Mesenchymal stem cell (in vitro differentiated cells and primary cell): ENCODE data around the gene PEX10.

Experiments used
- DNase-seq: peaks from one replicate; pipeline ENCODE4 v3.0.0-alpha.2; 2013
- H2AFZ ChIP-seq: one replicate; pipeline ENCODE4 v1.6.1; 2013; ENCODE audit warnings: low read depth, mild to moderate bottlenecking, control low read depth, inconsistent platforms, low read length, moderate library complexity
- H2AK5ac ChIP-seq: 2 replicates; pipeline ENCODE4 v1.6.1; 2013; ENCODE audit warnings: low read length, moderate library complexity, mild to moderate bottlenecking, inconsistent platforms; ENCODE audit not compliant: severe bottlenecking
- H2BK120ac ChIP-seq: one replicate; pipeline ENCODE4 v1.6.1; 2013; ENCODE audit warnings: low read depth, mild to moderate bottlenecking, inconsistent platforms, low read length, moderate library complexity
- H2BK12ac ChIP-seq, 2 experiments: one replicate each; pipeline ENCODE4 v1.6.1; 2013; ENCODE audit warnings: inconsistent platforms in 2 of 2, low read length in 2 of 2, mild to moderate bottlenecking in 2 of 2, moderate library complexity in 2 of 2, control low read depth in 1 of 2
- H2BK15ac ChIP-seq: one replicate; pipeline ENCODE4 v1.6.1; 2013; ENCODE audit warnings: mild to moderate bottlenecking, low read depth, inconsistent platforms; ENCODE audit not compliant: poor library complexity, severe bottlenecking
- H2BK5ac ChIP-seq: 2 replicates; pipeline ENCODE4 v1.6.1; 2013; ENCODE audit warnings: low read depth, mild to moderate bottlenecking, low read length, control low read depth, inconsistent platforms; ENCODE audit not compliant: poor library complexity, severe bottlenecking
- H3K14ac ChIP-seq, 2 experiments: one replicate each; pipeline ENCODE4 v1.6.1; 2013; ENCODE audit warnings: inconsistent platforms in 2 of 2, low read length in 2 of 2, control low read depth in 1 of 2, mild to moderate bottlenecking in 1 of 2, moderate library complexity in 1 of 2
- H3K18ac ChIP-seq, 2 experiments: one replicate each; pipeline ENCODE4 v1.6.1; 2013; ENCODE audit warnings: inconsistent platforms in 2 of 2, low read length in 2 of 2, control low read depth in 1 of 2, low read depth in 1 of 2, mild to moderate bottlenecking in 1 of 2
- H3K23ac ChIP-seq, 2 experiments: one replicate each; pipeline ENCODE4 v1.6.1; 2013; ENCODE audit warnings: inconsistent platforms in 2 of 2, low read length in 2 of 2, mild to moderate bottlenecking in 2 of 2, moderate library complexity in 2 of 2, control low read depth in 1 of 2
- H3K27ac ChIP-seq: 2 replicates; pipeline ENCODE4 v1.5.1; 2013; ENCODE audit warnings: mild to moderate bottlenecking, moderate library complexity, low read length, control low read depth, inconsistent platforms; ENCODE audit not compliant: poor library complexity, severe bottlenecking
- H3K27me3 ChIP-seq, 2 experiments: 2 replicates each; pipeline versions ENCODE4 v1.6.1 to v1.7.0; 2013; ENCODE audit warnings: low read length in 2 of 2, mild to moderate bottlenecking in 2 of 2, moderate library complexity in 2 of 2, control low read depth in 1 of 2, inconsistent platforms in 1 of 2; ENCODE audit not compliant: control insufficient read depth in 1 of 2, insufficient read depth in 1 of 2
- H3K36me3 ChIP-seq, 2 experiments: 2 replicates each; pipeline versions ENCODE4 v1.6.1 to v1.7.0; 2013; ENCODE audit warnings: low read length in 2 of 2, control low read depth in 1 of 2, inconsistent platforms in 1 of 2, low read depth in 1 of 2, mild to moderate bottlenecking in 1 of 2; ENCODE audit not compliant: insufficient read depth in 2 of 2, control insufficient read depth in 1 of 2
- H3K4ac ChIP-seq, 2 experiments: one replicate each; pipeline ENCODE4 v1.6.1; 2013; ENCODE audit warnings: inconsistent platforms in 2 of 2, low read length in 2 of 2, mild to moderate bottlenecking in 2 of 2, moderate library complexity in 2 of 2, control low read depth in 1 of 2, low read depth in 1 of 2
- H3K4me1 ChIP-seq: 2 replicates; pipeline ENCODE4 v1.6.1; 2013; ENCODE audit warnings: low read depth, low read length, control low read depth; ENCODE audit not compliant: control insufficient read depth, insufficient read depth
- H3K4me2 ChIP-seq: 2 replicates; pipeline ENCODE4 v1.6.1; 2013; ENCODE audit warnings: low read length, mild to moderate bottlenecking, inconsistent platforms; ENCODE audit not compliant: poor library complexity, severe bottlenecking
- H3K4me3 ChIP-seq, 2 experiments: 2 replicates each; pipeline versions ENCODE4 v1.5.1 to v1.7.0; 2013; ENCODE audit warnings: low read length in 2 of 2, mild to moderate bottlenecking in 2 of 2, control low read depth in 1 of 2, low read depth in 1 of 2; ENCODE audit not compliant: insufficient read depth in 1 of 2
- H3K79me1 ChIP-seq: replicated peaks from 2 replicates; pipeline ENCODE4 v1.6.1; 2013; ENCODE audit warnings: mild to moderate bottlenecking, control low read depth, low read length, inconsistent platforms; ENCODE audit not compliant: poor library complexity, severe bottlenecking
- H3K9ac ChIP-seq: 2 replicates; pipeline ENCODE4 v1.7.0; 2013; ENCODE audit warnings: mild to moderate bottlenecking, low read length, moderate library complexity
- H3K9me3 ChIP-seq: 2 replicates; pipeline ENCODE4 v1.7.0; 2013; ENCODE audit warnings: mild to moderate bottlenecking, low read length; ENCODE audit not compliant: control insufficient read depth
- H4K8ac ChIP-seq: one replicate; pipeline ENCODE4 v1.6.1; 2013; ENCODE audit warnings: inconsistent platforms, mild to moderate bottlenecking, low read length, moderate library complexity
- H4K91ac ChIP-seq: one replicate; pipeline ENCODE4 v1.6.1; 2013; ENCODE audit warnings: mild to moderate bottlenecking, low read length, inconsistent platforms
- WGBS: methylation state at CpG from one replicate; pipeline ENCODE4 v1.1.7; 2013; ENCODE audit warnings: mixed read lengths; 5-methylcytosine and 5-hydroxymethylcytosine counted together

PEX10 gene

DNA sequence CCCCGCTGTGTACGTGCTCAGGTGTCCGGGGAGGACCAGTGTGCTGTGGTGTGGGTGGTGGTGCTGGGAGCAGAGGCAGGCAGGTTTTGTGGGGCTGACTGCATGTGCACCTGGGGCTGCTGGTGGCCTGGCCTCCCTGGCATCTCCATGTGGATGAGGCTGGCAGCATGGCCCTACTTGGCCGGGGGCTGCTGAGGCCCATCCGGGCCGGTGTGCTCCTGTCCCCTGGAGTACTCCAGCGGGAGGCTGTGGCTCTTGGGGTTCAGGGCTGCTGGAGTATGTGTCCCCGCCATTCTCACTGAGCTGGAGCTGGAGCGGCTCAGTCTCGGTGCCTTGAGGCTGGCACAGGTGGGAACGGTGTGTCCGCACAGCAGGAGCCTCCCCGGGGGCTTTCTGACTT lies 20.8 kb upstream of the PEX10 start:
- H3K4ac ChIP-seq: no peak overlapping the region
- H3K4me1 ChIP-seq: no peaks in the 10 kb centered on the region
- no peak overlapping the region for H2AFZ ChIP-seq
- WGBS: 89% methylated on average over 13 of the region's 13 CpGs
- H3K36me3 ChIP-seq: peaks cover 0 to 4% of the 10 kb centered on the region in 2 experiments
- H3K9ac ChIP-seq: no peak overlapping the region
- H4K91ac ChIP-seq: no peak overlapping the region
- no peak overlapping the region for H2BK120ac ChIP-seq
- no peaks in the 10 kb centered on the region for H3K79me1 ChIP-seq
- no peak overlapping the region for H2BK12ac ChIP-seq
- H2BK5ac ChIP-seq: no peak overlapping the region
- no peak overlapping the region for H4K8ac ChIP-seq
- H3K23ac ChIP-seq: no peak overlapping the region
- H3K27ac ChIP-seq: no peak overlapping the region
- no peak for DNase-seq
- no peak overlapping the region for H2BK15ac ChIP-seq
- H3K18ac ChIP-seq: no peak overlapping the region
- no peaks in the 10 kb centered on the region for H3K9me3 ChIP-seq
- peaks cover 23 to 87% of the 10 kb centered on the region in 2 experiments for H3K27me3 ChIP-seq
- H2AK5ac ChIP-seq: no peak overlapping the region
- no peak overlapping the region for H3K14ac ChIP-seq
- H3K4me3 ChIP-seq: no peak overlapping the region
- H3K4me2 ChIP-seq: no peak overlapping the region

DNA sequence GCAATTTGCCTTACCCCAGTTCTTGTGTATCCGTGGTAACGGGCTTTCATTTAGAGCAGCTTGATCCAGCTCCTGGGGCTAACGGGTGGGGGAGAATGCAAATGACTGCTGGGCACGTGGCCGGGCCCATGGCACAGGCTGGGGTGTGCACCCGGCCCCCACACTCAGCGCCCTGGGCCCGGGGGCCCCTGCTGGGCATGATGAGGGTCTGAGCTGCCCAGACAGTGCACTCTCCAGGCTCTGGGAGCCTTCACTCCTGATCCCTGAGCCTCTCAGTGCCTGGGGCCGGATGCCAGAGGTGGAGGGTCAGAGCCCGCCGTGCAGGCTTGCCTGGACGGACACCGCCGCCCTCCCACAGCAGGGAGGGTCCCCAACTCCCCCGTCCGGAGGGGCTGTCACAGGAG lies 20.1 kb upstream of the PEX10 start:
- 68% methylated on average over 16 of the region's 16 CpGs for WGBS
- H3K9ac ChIP-seq: no peak overlapping the region
- no peak overlapping the region for H2BK12ac ChIP-seq
- no peak overlapping the region for H2BK120ac ChIP-seq
- H3K27ac ChIP-seq: no peak overlapping the region
- no peak overlapping the region for H3K23ac ChIP-seq
- peaks cover 23 to 85% of the 10 kb centered on the region in 2 experiments for H3K27me3 ChIP-seq
- H4K91ac ChIP-seq: no peak overlapping the region
- no peak overlapping the region for H2AK5ac ChIP-seq
- H2BK15ac ChIP-seq: no peak overlapping the region
- H3K4me1 ChIP-seq: no peaks in the 10 kb centered on the region
- no peak overlapping the region for H4K8ac ChIP-seq
- H2BK5ac ChIP-seq: no peak overlapping the region
- no peak overlapping the region for H3K4ac ChIP-seq
- no peaks in the 10 kb centered on the region for H3K9me3 ChIP-seq
- peaks cover 0 to 5% of the 10 kb centered on the region in 2 experiments for H3K36me3 ChIP-seq
- H3K18ac ChIP-seq: no peak overlapping the region
- no peak overlapping the region for H3K14ac ChIP-seq
- no peak overlapping the region for H3K4me2 ChIP-seq
- H3K4me3 ChIP-seq: no peak overlapping the region
- no peaks in the 10 kb centered on the region for H3K79me1 ChIP-seq
- DNase-seq: no peak
- no peak overlapping the region for H2AFZ ChIP-seq

DNA sequence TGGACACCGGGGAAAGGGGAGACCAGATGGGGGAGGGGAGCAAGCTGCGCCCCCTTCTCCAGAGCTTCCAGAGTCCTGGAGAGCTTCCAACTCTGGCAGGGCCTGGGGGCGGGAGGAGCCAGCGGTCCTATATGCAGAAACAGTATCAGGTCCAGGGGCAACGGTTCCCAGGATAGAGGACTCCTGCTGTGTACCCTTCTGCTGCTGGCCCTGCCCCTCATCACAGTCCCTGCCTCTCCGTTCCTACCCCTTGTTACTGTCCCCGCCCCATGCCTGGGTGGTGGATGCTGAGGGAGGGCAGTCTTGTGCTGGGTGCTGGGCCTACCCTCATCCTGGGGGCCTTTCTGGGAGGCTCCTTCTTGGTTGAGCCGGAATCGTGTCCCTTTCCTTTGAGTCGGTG lies 19.2 kb upstream of the PEX10 start:
- Histone ChIP-seq H3K36me3 (peaks cover 0 to 5% of the 10 kb centered on the region in 2 experiments), H2AFZ (no peak overlapping the region), H3K4me2 (no peak overlapping the region), H2BK120ac (no peak overlapping the region), H4K91ac (no peak overlapping the region), H3K14ac (no peak overlapping the region), H2AK5ac (no peak overlapping the region), H3K4me1 (no peaks in the 10 kb centered on the region), H2BK15ac (no peak overlapping the region), H2BK12ac (no peak overlapping the region), H3K9ac (no peak overlapping the region), H3K4me3 (no peak overlapping the region), H3K27ac (no peak overlapping the region), H3K23ac (no peak overlapping the region), H3K27me3 (peaks cover 23 to 84% of the 10 kb centered on the region in 2 experiments), H2BK5ac (no peak overlapping the region), H3K9me3 (no peaks in the 10 kb centered on the region), H3K79me1 (no peaks in the 10 kb centered on the region), H3K4ac (no peak overlapping the region), H3K18ac (no peak overlapping the region), H4K8ac (no peak overlapping the region)
- no peak for DNase-seq
- WGBS: 61% methylated on average over 5 of the region's 10 CpGs

DNA sequence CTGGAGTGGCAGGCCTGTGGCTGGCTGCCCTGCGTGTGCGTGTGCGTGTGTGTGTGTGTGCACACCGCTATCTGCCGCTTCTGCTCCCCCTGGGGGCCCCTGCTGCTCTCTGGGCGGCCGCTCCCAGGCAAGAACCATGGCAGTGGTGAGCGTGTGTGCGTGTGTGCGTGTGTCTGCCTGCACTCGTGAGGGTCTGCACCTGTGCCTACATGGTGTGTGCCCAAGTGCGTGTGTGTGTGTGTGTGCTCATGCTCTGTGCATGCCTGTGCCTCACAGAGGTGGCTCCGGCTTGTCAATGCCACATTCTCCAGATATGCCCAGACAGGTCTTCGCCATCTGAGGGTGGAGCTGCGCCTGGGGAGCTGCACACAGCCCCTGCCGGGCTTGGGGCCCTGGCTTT lies 18.7 kb upstream of the PEX10 start:
- H3K18ac ChIP-seq: no peak overlapping the region
- WGBS: 87% methylated on average over 16 of the region's 16 CpGs
- no peaks in the 10 kb centered on the region for H3K9me3 ChIP-seq
- no peak overlapping the region for H2AK5ac ChIP-seq
- no peak overlapping the region for H2AFZ ChIP-seq
- H3K27me3 ChIP-seq: peaks cover 23 to 87% of the 10 kb centered on the region in 2 experiments
- no peak overlapping the region for H4K8ac ChIP-seq
- no peak overlapping the region for H2BK5ac ChIP-seq
- H3K4me1 ChIP-seq: no peaks in the 10 kb centered on the region
- no peak overlapping the region for H4K91ac ChIP-seq
- no peaks in the 10 kb centered on the region for H3K79me1 ChIP-seq
- no peak overlapping the region for H3K4me3 ChIP-seq
- H3K4me2 ChIP-seq: no peak overlapping the region
- H3K4ac ChIP-seq: no peak overlapping the region
- H3K9ac ChIP-seq: no peak overlapping the region
- no peak overlapping the region for H2BK15ac ChIP-seq
- H2BK12ac ChIP-seq: no peak overlapping the region
- no peak overlapping the region for H2BK120ac ChIP-seq
- H3K14ac ChIP-seq: no peak overlapping the region
- no peak overlapping the region for H3K27ac ChIP-seq
- peaks cover 0 to 5% of the 10 kb centered on the region in 2 experiments for H3K36me3 ChIP-seq
- H3K23ac ChIP-seq: no peak overlapping the region
- DNase-seq: no peak
